CD4-positive, alpha-beta T cell (primary cell): ENCODE results near the gene MYOZ3. TPM values are rescaled to one million over a fixed set of nuclear protein-coding genes. Genes with fewer than 3 reads are reported as not detected.

Source experiments
- ATAC-seq: fragments of 200-7000 bp; cut with Tn5 transposase; one replicate; pipeline ENCODE4 v1.10.0; 2022; ENCODE audit warnings: mild to moderate bottlenecking; ENCODE audit not compliant: poor library complexity
- CTCF ChIA-PET: fragments of 350-600 bp; sonication (Branson Sonifier 250); formaldehyde crosslinking; loops from one replicate; lab custom pipeline; 2021; ENCODE audit warnings: antibody characterized with exemption, inconsistent platforms; lab: Charles Lee
- POLR2A ChIA-PET: fragments of 350-600 bp; sonication (Branson Sonifier 250); formaldehyde crosslinking; loops from one replicate; lab custom pipeline; 2021; ENCODE audit warnings: antibody characterized with exemption, inconsistent platforms; lab: Charles Lee
- DNase-seq, 14 experiments: peaks; one replicate each; pipeline ENCODE4 v3.0.0-alpha.2; 2013 to 2020; ENCODE audit warnings: mixed read lengths in 2 of 14
- H3K27ac ChIP-seq, 2 donors: one replicate each; pipeline versions ENCODE4 v1.5.1 to v1.7.0; 2013; ENCODE audit warnings: low read length in 2 of 2, low read depth in 1 of 2, mild to moderate bottlenecking in 1 of 2
- H3K27me3 ChIP-seq, 2 experiments: 1 replicate in 1 of 2; 2 replicates in 1 of 2; pipeline versions ENCODE4 v1.6.1 to v1.7.0; 2013; ENCODE audit warnings: low read length in 2 of 2, control low read depth in 1 of 2, mild to moderate bottlenecking in 1 of 2, moderate library complexity in 1 of 2; ENCODE audit not compliant: insufficient read depth in 2 of 2, control insufficient read depth in 1 of 2
- H3K36me3 ChIP-seq: one replicate; pipeline ENCODE4 v1.6.1; 2013; ENCODE audit warnings: low read length, control low read depth; ENCODE audit not compliant: insufficient read depth
- H3K4me1 ChIP-seq: one replicate; pipeline ENCODE4 v1.6.1; 2013; ENCODE audit warnings: low read length, control low read depth; ENCODE audit not compliant: insufficient read depth
- H3K4me3 ChIP-seq: one replicate; pipeline ENCODE4 v1.5.1; 2013; ENCODE audit warnings: mild to moderate bottlenecking, low read length, moderate library complexity
- H3K9me3 ChIP-seq, 2 experiments: 1 replicate in 1 of 2; 2 replicates in 1 of 2; pipeline versions ENCODE4 v1.6.1 to v1.7.0; 2013; ENCODE audit warnings: low read length in 2 of 2, mild to moderate bottlenecking in 2 of 2, control low read depth in 1 of 2, moderate library complexity in 1 of 2; ENCODE audit not compliant: control insufficient read depth in 1 of 2, insufficient read depth in 1 of 2
- H3K27ac Mint-ChIP-seq: one replicate; pipeline ENCODE4 v1.8.0; 2020; ENCODE audit warnings: mixed read lengths
- H3K27me3 Mint-ChIP-seq: one replicate; pipeline ENCODE4 v1.8.0; 2021; ENCODE audit warnings: mixed read lengths
- H3K36me3 Mint-ChIP-seq: one replicate; pipeline ENCODE4 v1.8.0; 2021; ENCODE audit warnings: low read depth, mixed read lengths
- H3K4me1 Mint-ChIP-seq: one replicate; pipeline ENCODE4 v1.8.0; 2021; ENCODE audit warnings: low read depth, mixed read lengths
- H3K4me3 Mint-ChIP-seq: one replicate; pipeline ENCODE4 v1.8.0; 2020; ENCODE audit warnings: mild to moderate bottlenecking, mixed read lengths
- H3K9me3 Mint-ChIP-seq: one replicate; pipeline ENCODE4 v1.8.0; 2020; ENCODE audit warnings: mixed read lengths
- intact Hi-C, 2 experiments: fragments of 100-400 bp; cut with DNase I in 1 of 2; cut with micrococcal nuclease in 1 of 2; formaldehyde crosslinking; loops; one replicate each; pipeline versions ENCODE4 v1.15.1 to v1.9.0; 2023 to 2025; cut with DNase I, micrococcal nuclease
- total RNA-seq, 174 experiments: library from RNA in 2 of 174; stranded (reverse) in 2 of 174; gene quantifications; one replicate each; pipeline ENCODE4 v1.2.3 and lab custom pipeline; 2021 to 2026
- TF ChIP-seq, protein P1 (sequence below): fragments of 200-600 bp; IDR thresholded peaks from one replicate; pipeline ENCODE4 v1.8.0; 2022; ENCODE audit warnings: antibody characterized with exemption, mild to moderate bottlenecking

Gene MYOZ3
- total RNA-seq, 2 experiments from 2014 or later, result not detected

DNA sequence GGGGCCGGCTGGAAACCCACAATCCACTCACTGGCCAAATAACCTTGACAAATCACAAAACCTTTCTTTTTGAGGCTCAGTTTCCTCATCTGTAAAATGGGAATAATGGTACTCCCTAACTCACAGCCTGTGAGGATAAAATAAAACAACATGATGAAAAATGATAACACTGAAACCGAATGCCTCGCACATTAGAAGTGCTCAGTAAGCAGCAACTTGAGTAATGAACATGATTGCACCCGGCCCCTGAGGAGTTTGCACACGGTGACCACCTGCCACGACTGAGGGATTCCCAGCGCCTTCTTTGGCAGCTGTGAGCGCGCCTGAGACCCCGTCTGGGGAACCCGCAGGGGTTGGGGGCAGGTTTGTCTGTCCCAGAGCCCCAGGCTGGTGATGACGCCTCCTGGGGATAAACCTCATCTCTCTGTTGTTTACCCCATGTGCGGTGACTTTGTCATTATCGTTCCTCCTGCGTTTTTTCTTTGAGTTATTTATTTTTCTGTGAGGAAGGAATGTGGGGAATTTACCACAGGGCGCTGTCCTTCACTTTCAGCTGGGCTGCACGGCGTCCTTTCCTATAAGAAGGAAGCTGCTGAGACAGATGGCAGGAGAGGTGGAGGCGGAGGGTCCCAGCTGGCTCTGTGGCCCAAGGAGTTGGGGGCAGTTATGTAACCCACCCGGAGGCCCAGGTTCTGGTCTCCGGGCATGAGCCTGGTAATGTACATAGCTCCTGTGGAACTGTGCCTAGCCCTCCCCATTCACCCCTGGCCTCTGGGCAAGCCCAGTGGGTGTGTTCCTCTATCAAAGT, 23.6 kb upstream of the MYOZ3 start:
- H3K36me3 Mint-ChIP-seq, result no peaks in the 10 kb centered on the region
- no peak overlapping the region for H3K4me3 ChIP-seq
- H3K4me1 Mint-ChIP-seq, result no peaks in the 10 kb centered on the region
- no peaks in the 10 kb centered on the region for H3K36me3 ChIP-seq
- no peaks in the 10 kb centered on the region for H3K9me3 Mint-ChIP-seq
- H3K4me1 ChIP-seq, result no peaks in the 10 kb centered on the region
- peaks cover 0 to 3% of the 10 kb centered on the region in 2 experiments for H3K27me3 ChIP-seq
- no peak overlapping the region for H3K27ac ChIP-seq
- no peaks in the 10 kb centered on the region for H3K9me3 ChIP-seq
- TF ChIP-seq, protein P1, sequence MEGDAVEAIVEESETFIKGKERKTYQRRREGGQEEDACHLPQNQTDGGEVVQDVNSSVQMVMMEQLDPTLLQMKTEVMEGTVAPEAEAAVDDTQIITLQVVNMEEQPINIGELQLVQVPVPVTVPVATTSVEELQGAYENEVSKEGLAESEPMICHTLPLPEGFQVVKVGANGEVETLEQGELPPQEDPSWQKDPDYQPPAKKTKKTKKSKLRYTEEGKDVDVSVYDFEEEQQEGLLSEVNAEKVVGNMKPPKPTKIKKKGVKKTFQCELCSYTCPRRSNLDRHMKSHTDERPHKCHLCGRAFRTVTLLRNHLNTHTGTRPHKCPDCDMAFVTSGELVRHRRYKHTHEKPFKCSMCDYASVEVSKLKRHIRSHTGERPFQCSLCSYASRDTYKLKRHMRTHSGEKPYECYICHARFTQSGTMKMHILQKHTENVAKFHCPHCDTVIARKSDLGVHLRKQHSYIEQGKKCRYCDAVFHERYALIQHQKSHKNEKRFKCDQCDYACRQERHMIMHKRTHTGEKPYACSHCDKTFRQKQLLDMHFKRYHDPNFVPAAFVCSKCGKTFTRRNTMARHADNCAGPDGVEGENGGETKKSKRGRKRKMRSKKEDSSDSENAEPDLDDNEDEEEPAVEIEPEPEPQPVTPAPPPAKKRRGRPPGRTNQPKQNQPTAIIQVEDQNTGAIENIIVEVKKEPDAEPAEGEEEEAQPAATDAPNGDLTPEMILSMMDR, result no peak
- no peak for DNase-seq
- ChIA-PET CTCF (no interaction called here), POLR2A (no interaction called here)
- no peak overlapping the region for H3K4me3 Mint-ChIP-seq
- H3K27me3 Mint-ChIP-seq, result peaks cover 11% of the 10 kb centered on the region
- intact Hi-C loops, result no loop called here
- ATAC-seq, result no peak
- no peak overlapping the region for H3K27ac Mint-ChIP-seq

DNA sequence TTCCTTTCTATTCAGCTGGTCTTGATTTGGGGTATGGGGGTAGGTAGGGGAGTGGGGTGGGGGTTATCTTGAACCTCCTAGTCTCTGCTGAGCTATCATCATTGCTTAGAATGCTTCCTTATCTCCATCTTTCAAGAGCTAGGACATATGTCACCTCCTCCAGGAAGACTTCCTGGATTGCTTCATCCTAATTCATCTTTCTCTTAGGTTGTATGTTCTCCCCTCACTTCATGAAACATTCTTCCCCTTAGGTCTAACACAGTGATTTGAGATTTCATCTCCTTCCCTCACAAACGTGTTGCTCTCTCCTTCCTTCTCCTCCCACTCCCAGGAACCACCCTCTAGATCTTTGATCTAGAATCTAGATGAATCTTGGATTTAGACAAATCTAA, 23.0 kb upstream of the MYOZ3 start:
- Mint-ChIP-seq H3K4me1 (no peaks in the 10 kb centered on the region), H3K9me3 (no peaks in the 10 kb centered on the region), H3K27me3 (peaks cover 11% of the 10 kb centered on the region), H3K4me3 (no peak overlapping the region), H3K27ac (no peak overlapping the region), H3K36me3 (no peaks in the 10 kb centered on the region)
- no peak for ATAC-seq
- Histone ChIP-seq H3K9me3 (no peaks in the 10 kb centered on the region), H3K27me3 (peaks cover 0 to 3% of the 10 kb centered on the region in 2 experiments), H3K36me3 (no peaks in the 10 kb centered on the region), H3K4me1 (no peaks in the 10 kb centered on the region), H3K4me3 (no peak overlapping the region), H3K27ac (no peak overlapping the region)
- ChIA-PET POLR2A (no interaction called here), CTCF (no interaction called here)
- intact Hi-C loops, result no loop called here
- TF ChIP-seq, protein P1, result no peak
- DNase-seq, result no peak

DNA sequence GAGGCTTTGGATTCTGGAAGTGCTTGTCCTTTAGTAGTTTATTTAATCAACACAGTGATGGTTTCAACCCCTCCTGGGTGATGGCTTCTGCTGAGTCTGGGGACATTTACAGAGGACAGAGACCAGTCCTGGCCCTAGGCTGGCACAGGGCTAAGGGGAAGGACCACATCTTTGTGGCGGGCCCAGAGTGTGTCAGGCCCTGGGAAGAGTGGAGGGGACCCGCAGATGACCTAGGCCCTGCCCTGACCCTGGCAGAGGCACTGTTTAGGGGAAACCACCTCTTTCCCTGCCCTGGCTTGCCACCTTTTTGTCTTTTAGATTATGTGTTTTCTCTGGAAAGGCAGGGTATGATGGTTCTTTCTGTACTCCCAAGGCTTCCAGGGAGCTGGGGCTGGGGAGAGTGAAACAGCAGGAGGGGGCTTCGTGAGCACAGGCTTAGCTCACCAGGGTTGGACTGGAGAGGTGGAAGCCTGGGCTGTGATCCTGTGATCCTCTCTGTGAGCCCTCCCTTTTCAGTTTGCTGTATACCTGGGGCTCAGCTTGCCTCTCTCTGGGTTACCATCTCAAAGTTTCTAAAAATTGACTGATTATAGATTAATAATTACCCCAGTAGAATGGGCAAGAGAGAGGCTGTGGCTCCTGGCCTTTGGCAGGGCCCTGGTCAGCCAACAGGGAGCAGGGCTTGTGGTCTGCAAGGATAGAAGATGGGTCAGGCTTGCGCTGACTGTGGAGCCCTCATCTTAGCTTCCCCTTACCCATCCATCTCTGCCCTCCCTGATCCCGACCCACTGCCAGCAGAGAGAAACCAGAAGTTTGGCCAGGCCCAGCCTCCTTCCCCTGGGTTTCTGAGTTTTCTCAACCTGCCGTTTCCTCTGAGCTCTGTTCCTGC, 22.3 kb upstream of the MYOZ3 start:
- ChIA-PET CTCF (no interaction called here), POLR2A (no interaction called here)
- Histone ChIP-seq H3K4me3 (no peak overlapping the region), H3K27ac (no peak overlapping the region), H3K36me3 (no peaks in the 10 kb centered on the region), H3K9me3 (no peaks in the 10 kb centered on the region), H3K4me1 (no peaks in the 10 kb centered on the region), H3K27me3 (peaks cover 0 to 3% of the 10 kb centered on the region in 2 experiments)
- DNase-seq (no peak), ATAC-seq (no peak)
- Mint-ChIP-seq H3K4me1 (no peaks in the 10 kb centered on the region), H3K36me3 (no peaks in the 10 kb centered on the region), H3K27me3 (peaks cover 11% of the 10 kb centered on the region), H3K4me3 (no peak overlapping the region), H3K27ac (no peak overlapping the region), H3K9me3 (no peaks in the 10 kb centered on the region)
- intact Hi-C loops, result no loop called here
- TF ChIP-seq, protein P1, result no peak
